GM12874 (cell line): ENCODE data around the gene GCK.

Source experiments
- CTCF ChIP-seq: IDR thresholded peaks from 2 replicates; pipeline ENCODE4 v1.5.1; 2011; ENCODE audit warnings: low read depth, mild to moderate bottlenecking, control low read depth, low read length, moderate library complexity; ENCODE audit not compliant: insufficient read depth

The GCK gene

GRCh38 chr7:44143646-44144250 is 45.5 kb downstream of the GCK start:
- no peak for TF ChIP-seq CTCF

DNA sequence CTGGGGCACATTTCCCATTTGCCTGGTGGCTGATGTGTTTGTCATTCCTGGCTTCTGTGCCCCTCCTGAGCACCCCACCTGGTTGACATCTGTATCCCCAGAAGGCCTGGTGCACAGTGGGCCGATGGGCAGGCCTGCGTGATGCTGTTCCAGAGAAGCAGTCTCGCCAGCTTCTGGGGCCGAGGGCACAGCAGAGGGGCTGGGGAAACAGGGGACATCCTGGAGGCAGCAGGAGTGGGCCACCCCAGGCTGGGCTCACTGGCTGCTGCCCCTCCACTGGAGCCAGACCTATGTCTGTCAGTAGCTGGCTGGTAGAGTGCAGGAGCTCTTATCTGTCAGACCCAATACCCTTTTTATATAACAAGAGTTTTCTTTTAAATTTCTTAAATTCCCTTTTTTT is 47.2 kb downstream of the GCK start:
- TF ChIP-seq CTCF: no peak

DNA sequence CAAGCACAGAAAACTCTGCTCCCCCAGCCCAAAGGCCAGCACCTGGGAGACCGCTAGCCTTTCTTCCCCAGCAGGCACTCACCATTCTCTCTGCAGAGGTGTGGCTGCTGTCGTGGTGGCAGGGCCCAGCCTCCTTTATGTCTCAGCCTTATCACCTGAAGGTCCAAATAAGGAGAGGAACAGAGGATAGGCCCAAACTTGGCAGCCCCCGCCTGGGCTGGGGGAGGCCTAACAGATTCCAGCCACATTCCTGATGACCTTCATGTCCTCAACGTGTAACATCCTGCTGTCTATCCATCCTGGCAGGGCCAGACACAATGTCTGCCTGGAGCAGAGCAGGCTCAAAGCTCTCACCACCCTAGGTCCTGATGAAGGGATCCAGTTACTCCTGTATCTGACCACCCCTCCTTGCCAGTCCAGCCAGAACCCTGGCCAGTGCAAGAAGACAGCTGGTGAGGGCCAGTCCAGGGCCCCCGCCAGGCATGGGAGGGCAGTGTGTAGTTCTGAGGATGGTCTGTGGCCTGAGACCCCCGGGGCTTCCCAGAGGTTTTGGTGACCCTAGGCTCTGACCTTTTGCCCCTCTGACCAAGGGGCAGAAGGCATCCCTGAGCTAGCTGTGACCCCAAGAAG is 47.9 kb downstream of the GCK start, which contains the start of gene MYL7:
MYL7 (minus strand) TSS at position 112 of the 630 bp plus-strand sequence; CDS start at position 85, 27 bp downstream.
- TF ChIP-seq CTCF: no peak

GRCh38 chr7:44140341-44140740 is 48.9 kb downstream of the GCK start:
- no peak for TF ChIP-seq CTCF

- no peak for TF ChIP-seq CTCF
These were observed 49.8 kb downstream of the GCK start for GRCh38 chr7:44139311-44140010.

DNA sequence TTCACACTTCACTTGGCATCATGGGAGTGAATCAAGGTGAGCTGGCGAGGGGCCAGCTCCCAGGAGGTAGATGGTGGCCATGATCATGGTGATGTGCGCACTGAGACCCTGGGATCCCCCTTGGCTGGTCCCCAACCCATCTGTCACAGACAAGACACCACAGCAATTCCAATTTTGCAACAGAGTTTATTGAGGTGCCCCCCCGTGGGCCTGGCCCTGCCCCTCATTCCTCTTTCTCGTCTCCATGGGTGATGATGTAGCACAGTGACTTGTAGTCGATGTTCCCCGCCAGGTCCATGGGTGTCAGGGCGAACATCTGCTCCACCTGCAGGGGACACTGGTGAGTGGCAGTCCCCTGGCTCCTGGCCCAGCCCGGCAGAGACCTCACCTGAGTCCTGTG is 50.5 kb downstream of the GCK start:
- TF ChIP-seq CTCF: no peak

- TF ChIP-seq CTCF: no peak
These were observed 52.5 kb downstream of the GCK start for GRCh38 chr7:44136731-44137130.
